Smooth muscle cell of the brain vasculature (primary cell): ENCODE data around the gene CPAMD8.

Experiments
- DNase-seq: peaks from one replicate; pipeline ENCODE4 v3.0.0-alpha.2; 2012; ENCODE audit warnings: low read depth, low spot score

Gene CPAMD8

DNA sequence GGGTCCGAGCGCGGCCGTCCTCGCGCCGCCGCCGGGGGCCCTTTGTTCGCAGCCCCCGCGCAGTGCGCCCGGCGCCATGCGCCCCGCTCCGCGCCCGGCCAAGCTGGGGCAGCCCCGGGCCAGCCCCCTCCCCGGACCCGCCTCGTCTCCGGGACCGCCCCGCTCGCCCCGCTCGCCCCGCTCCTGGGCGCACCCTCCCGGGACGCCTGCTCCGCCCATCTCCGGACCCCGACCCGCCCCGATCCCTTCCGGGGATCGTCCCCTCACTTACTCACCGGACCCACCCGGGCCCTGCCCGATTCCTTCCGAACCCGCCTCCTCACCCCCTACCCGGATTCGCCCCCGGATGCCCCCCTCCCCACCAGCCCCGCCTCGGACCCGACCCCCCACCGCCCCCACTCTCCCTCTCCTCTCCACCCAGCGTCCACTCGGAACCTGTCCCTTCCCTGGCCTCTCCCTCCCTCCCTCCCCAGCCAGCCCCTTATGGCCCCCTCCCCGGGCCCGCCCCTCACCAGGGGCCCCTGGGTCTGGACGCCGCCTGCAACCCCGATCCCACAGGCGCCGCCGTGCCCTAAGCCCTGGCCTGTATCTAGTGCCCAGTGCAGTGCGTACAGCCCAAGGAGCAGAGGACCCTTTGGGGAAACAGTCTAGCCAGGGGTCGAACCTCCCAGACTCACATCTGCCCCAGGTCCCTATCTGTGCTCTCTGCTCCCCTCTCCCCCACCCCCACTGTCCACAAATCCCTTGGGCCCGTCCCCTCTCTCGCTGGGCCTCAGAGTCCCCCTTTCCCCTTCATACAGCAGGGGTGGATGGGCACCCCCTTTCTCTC is at the start of gene CPAMD8:
TSS of gene CPAMD8 (minus strand) at position 105 of the 829 bp plus-strand sequence. CDS start 168 bp downstream, outside the sequence.
- DNase-seq: no peak

DNA sequence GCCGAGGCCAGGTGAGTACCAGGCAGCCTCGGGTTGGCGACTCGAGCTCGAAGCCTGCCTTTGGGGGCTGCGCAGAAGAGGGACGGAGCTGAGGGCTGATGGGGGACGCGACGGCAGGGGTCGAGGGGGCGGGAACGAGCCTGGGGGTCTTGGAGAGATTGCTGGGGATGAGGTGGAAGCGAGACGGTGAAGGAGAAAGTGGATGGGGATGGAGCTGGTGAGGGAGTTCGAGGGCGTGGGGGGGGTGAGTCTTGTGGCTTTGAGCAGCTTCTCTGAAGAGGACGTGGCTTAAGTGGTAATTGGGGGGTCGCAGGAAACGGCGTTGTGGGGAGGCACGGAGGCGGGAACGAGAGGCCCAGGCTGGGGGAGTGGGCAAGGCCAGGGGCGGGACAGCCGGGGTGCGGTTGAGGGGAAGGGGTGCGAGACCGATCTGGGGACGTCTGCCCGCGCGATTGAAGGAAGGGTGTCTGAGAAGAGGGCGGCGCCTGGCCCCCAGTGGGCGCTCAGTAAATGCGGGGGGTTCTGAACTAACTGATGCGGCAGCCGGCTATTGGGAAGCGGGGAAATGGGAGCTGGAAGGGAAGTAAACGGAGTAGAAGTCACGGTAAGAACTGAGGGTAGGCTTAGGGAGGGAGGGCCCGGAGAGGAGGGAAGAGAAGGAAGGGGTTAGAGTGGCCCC is 49.4 kb upstream of the CPAMD8 start:
- DNase-seq: no peak

GRCh38 chr19:17075035-17075863 is 48.6 kb upstream of the CPAMD8 start, which contains the start of the genes HAUS8 and MYO9B:
TSS of gene HAUS8 (minus strand) at chr19:17075452. CDS start at chr19:17075422, 30 bp downstream.
TSS of gene MYO9B (plus strand) at chr19:17075777. CDS start at chr19:17101718, 25,941 bp downstream.
- DNase-seq: peak; percentile 99

DNA sequence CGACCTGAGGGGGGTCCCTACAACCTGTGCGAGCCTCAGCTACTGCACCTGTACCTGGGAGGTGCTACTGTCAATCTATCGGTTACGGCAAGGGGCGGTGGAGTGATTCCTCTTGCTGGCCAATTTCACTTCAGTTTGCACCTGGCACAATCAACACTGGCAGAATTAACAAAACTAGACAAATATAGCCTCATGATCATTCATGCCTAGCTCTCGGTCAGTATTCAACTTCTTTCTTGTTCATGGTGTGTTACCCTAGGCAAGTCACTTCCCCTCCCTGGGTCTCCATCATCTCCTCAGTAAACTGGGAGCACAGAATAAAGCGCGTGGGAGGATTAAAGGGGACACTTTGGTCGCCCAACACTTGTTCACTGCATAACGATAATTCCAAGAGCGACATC is 48.0 kb upstream of the CPAMD8 start:
- DNase-seq: no peak

- DNase-seq: no peak
These were observed 47.4 kb upstream of the CPAMD8 start for GRCh38 chr19:17073869-17074633.

GRCh38 chr19:17070912-17071311 is 44.3 kb upstream of the CPAMD8 start:
- no peak for DNase-seq

GRCh38 chr19:17070421-17070820 is 43.8 kb upstream of the CPAMD8 start:
- no peak for DNase-seq

DNA sequence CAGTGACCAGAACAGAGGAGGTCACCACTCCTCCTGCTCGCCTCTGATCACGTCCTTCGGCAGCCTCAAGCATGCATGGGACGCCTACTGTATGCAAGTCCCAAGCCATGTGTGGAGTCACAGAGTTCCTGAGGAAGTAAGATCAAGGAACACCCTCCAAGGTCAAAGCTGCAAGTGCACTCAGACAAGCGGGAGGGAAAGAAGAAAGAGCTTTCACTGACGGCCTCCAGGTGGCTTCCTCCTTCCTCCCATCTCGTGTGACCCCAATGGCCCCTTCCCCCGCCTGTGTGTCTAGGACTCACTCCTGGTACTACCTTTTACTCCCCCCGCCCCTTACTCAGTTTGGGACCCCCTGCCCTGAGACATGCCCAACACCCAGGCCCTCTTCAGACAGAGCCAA is 42.6 kb upstream of the CPAMD8 start:
- DNase-seq: no peak

DNA sequence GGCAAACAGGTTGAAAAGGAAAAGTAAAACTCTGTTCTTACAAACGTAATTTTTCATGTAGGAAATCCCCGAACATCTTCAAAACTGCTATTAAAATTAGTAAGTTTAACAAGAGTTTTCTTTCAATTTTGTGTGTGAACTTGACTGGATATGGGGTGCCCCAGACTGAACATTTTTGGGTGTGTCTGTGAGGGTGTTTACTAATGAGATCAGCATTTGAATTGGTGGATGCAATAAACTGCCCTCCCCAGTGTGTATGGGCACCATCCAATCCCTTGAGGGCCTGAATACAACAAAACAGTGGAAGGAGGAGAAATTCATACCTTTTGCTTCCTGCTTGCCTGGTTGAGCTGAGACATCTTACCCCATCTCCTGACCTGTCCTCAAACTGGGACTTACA is 36.8 kb upstream of the CPAMD8 start:
- no peak for DNase-seq

DNA sequence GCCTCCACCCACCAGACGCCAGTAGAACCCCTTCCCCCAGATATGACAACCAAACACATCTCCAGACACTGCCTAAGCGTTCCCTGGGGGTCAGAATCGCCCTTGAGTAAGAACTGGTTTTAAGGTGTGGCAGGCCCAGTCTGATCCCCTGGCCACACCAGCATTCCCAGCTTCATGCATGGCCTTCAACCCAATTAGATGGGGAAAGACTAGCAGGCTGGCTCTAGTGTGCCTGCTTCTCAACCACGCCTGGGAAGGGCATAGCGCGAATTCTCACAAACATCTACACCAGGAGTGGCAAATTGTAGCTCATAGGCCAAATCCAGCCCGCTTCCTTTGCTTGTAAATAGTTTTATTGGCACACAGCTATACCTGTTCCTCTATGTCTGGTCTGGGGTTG is 35.1 kb upstream of the CPAMD8 start:
- DNase-seq: no peak

DNA sequence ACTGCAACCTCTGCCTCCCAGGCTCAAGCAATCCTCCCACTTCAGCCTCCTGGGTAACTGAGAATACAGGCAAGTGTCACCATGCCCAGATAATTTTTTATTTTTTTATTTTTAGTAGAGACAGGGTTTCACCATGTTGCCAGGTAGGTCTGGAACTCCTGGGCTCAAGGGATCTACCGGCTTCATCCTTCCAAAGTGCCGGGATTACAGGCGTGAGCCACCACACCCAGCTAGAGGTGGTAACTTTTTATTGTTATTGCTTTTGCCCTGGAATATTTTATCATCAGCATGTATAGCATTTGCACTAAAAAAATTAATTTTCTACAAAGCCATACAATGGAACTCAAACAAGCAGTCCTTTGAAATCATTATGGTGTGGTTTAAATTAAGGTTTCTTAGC is 34.6 kb upstream of the CPAMD8 start:
- no peak for DNase-seq

DNA sequence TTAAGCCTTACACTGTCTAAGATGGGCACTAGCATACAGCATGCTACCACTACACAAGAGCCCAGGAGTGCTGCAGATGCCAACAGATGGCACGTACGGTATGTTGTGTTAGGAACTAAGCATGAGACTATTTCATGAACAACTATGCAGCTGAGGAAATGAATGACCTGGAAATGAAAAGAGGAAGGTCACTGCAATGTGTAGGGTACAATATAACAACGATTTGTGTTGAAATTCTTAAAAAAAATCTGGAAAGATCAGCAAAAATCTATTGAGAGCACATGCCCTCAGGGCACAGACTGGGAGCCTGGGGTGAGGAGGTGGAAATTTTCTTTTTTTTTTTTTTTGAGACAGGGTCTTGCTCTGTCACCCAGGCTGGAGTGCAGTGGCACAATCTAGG is 34.2 kb upstream of the CPAMD8 start:
- DNase-seq: no peak

- no peak for DNase-seq
These were observed 31.6 kb upstream of the CPAMD8 start for GRCh38 chr19:17058236-17058635.

DNA sequence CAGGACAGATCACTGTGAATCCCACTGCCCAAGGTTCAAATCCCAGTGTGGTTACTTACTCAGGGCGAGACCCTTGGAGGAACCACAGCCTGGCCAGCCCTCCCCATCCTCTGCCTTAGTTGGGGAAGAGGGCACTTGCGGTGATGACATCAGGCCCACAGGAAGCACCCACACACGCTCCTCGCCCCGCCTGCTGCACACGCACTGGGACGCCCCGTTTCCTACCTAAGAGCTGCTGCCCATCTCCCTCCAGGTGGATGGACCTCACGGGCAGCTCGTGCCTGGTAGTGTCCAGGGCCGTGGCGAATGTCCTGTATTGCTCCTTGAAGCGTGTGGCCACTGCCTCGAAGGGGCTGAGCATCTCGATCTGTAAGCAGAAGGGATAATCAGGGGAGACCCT is 29.0 kb upstream of the CPAMD8 start:
- DNase-seq: no peak

- DNase-seq: no peak
These were observed 28.1 kb upstream of the CPAMD8 start for GRCh38 chr19:17054746-17055145.

- no peak for DNase-seq
These were observed 25.8 kb upstream of the CPAMD8 start for GRCh38 chr19:17052439-17052838.

- no peak for DNase-seq
These were observed 23.2 kb upstream of the CPAMD8 start for GRCh38 chr19:17049711-17050280.

- DNase-seq: no peak
These were observed 22.4 kb upstream of the CPAMD8 start for GRCh38 chr19:17048885-17049453.

GRCh38 chr19:17045907-17046502 is 19.4 kb upstream of the CPAMD8 start:
- DNase-seq: no peak

- no peak for DNase-seq
These were observed 17.1 kb upstream of the CPAMD8 start for GRCh38 chr19:17043744-17044143.
